PC-9 (cell line): ENCODE measurements around the gene OR51D1.

Source experiments
- CTCF ChIP-seq: fragments of 200-600 bp; sonication (generic); conservative IDR thresholded peaks from 2 replicates; pipeline ENCODE4 v1.6.1; 2017; ENCODE audit warnings: mixed run types, antibody characterized with exemption, mild to moderate bottlenecking, moderate library complexity
- EZH2 ChIP-seq: fragments of 200-600 bp; sonication (generic); IDR thresholded peaks from 2 replicates; pipeline ENCODE4 v1.8.0; 2017; ENCODE audit warnings: antibody characterized with exemption, low read depth

DNA sequence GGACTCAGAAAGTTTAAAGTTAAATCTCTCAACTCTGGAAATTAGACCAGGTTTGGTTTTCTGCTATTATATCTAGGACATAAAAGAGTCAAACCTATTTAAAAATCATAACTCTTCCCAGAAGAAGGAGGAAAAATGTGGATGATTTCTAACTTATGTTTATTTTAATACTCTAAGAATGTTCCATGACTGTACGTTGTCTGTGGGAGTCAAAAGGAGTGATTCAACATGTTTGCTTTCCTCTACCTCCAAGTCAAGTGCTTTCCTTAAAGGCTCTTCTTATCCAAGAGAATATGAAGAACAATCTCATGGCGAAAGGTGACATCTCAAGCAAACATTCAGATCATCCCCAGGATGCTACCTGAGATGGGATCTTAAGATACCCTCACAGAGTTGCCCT is 28.1 kb downstream of the OR51D1 start:
- TF ChIP-seq CTCF (no peak), EZH2 (no peak)
